Measurements from ENCODE around the gene P3H2. TPM values are rescaled to one million over a fixed set of nuclear protein-coding genes. Genes with fewer than 3 reads are reported as not detected.
A peak's percentile ranks its signal among the peaks of the same experiment; 100 is the strongest.

Gene P3H2
- total RNA-seq, 4 donors from 2014 or later: 15.6 to 41.5 (median 27.1) TPM

DNA sequence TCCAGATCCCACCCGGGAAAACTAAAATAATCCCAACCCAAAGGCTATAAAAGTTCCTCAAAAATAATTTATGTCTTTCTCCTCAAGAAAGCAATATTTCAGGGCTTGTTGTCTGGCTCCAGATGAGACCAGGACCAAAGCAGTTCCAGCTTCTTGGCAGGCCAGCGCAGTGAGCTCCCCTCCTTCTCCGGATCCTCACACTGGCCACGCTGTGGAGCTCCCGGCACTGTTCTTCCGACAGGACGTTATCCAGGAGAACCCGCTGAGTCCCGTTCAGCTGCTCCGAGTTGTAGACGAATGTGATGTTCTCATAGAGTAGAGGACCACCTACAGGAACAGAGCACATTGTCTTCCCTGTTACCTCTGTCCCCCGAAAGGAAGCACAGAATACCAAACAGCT, 146.3 kb downstream of the P3H2 start:
- no peak for DNase-seq (ENCODE audit: extremely low spot score)
- H3K4me1 ChIP-seq: peaks cover 0 to 16% (median 10%) of the 10 kb centered on the region in 4 donors
- TF ChIP-seq POLR2A (IDR thresholded peaks at IDR 0.05; ENCODE audit: low read depth) (no peak), POLR2AphosphoS5 (IDR thresholded peaks at IDR 0.05) (no peak), EP300 (IDR thresholded peaks at IDR 0.05) (no peak)
- TF ChIP-seq, protein P1, sequence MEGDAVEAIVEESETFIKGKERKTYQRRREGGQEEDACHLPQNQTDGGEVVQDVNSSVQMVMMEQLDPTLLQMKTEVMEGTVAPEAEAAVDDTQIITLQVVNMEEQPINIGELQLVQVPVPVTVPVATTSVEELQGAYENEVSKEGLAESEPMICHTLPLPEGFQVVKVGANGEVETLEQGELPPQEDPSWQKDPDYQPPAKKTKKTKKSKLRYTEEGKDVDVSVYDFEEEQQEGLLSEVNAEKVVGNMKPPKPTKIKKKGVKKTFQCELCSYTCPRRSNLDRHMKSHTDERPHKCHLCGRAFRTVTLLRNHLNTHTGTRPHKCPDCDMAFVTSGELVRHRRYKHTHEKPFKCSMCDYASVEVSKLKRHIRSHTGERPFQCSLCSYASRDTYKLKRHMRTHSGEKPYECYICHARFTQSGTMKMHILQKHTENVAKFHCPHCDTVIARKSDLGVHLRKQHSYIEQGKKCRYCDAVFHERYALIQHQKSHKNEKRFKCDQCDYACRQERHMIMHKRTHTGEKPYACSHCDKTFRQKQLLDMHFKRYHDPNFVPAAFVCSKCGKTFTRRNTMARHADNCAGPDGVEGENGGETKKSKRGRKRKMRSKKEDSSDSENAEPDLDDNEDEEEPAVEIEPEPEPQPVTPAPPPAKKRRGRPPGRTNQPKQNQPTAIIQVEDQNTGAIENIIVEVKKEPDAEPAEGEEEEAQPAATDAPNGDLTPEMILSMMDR (IDR thresholded peaks at IDR 0.05): no peak
- H3K9me3 ChIP-seq: no peaks in the 10 kb centered on the region
- 97% methylated on average over 12 of the region's 12 CpGs for WGBS
- intact Hi-C loops (cut with DNase I): no loop called here
- H3K4me3 ChIP-seq: no peak overlapping the region
- no peak overlapping the region for H3K27ac ChIP-seq (replicated peaks in 1 of 4)
- H3K36me3 ChIP-seq: peaks cover 0 to 22% (median 4%) of the 10 kb centered on the region in 4 donors
- no peaks in the 10 kb centered on the region for H3K27me3 ChIP-seq

DNA sequence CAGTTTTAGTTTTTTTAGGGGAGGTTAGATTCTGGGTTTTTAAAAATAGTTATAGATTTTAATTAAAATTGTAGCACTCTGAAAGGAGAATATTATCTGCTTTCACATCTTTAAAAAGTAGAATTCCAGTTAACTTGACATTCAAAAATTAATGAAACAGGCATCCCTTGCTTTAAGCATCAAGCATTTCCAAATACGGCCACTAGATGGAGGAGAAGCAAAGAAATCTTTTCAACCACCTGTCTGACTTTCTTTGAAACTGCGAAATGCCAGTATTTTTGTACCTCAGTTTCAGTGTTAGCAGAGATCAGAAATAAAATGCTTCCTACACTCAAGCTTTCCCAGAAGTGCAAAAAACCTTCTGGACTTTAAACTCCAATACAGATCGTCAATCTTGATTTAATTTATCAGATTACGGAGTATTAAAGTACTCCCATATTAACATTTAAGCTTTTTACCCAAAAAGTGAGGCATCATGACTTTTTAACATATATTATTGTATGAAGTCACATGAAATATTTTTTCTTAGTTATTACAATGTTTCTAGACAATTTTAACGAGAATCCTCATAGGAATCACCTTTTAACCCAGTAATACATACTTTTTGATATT, 153.3 kb downstream of the P3H2 start:
- Histone ChIP-seq H3K4me1 (peaks cover 0 to 2% (median under 1%) of the 10 kb centered on the region in 4 donors), H3K36me3 (peaks cover 0 to 27% (median 6%) of the 10 kb centered on the region in 4 donors), H3K27ac (replicated peaks in 1 of 4) (no peak overlapping the region), H3K27me3 (no peaks in the 10 kb centered on the region), H3K9me3 (no peaks in the 10 kb centered on the region), H3K4me3 (no peak overlapping the region)
- TF ChIP-seq POLR2A (IDR thresholded peaks at IDR 0.05; ENCODE audit: low read depth): no peak
- TF ChIP-seq, protein P1 (IDR thresholded peaks at IDR 0.05): peak; percentile 80 to 91 (median 84)
- WGBS: 42% methylated on average over 5 of the region's 5 CpGs
- DNase-seq (ENCODE audit: extremely low spot score): no peak
- intact Hi-C loops (cut with DNase I): loop anchor here (2.0 to 10.0 kb wide), 4 partner anchors 50 to 457 kb away; no protein-coding TSS in a partner anchor

DNA sequence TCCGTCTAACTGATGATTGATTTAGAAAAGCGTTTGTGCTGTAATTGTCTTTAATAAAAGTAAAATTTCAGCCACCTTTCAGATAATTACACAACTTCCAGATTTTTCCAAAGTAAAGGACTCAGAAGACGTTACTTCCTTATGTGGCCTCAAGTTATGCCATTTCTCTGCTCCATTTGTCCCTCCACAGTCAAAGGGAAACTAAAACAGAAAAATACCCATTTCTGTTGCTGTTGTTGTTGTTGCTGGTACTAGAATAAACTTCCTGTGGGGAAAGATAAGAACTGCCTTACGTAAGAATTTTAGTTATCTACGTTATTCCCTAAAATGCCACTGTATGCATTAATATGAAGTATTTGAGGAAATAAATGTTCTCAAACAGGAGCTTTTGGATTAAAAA, 153.9 kb downstream of the P3H2 start:
- Histone ChIP-seq H3K4me3 (no peak overlapping the region), H3K9me3 (no peaks in the 10 kb centered on the region), H3K27ac (replicated peaks in 1 of 4) (no peak overlapping the region), H3K27me3 (no peaks in the 10 kb centered on the region), H3K4me1 (peaks cover 3 to 6% (median 5%) of the 10 kb centered on the region in 4 donors), H3K36me3 (peaks cover 0 to 24% (median 5%) of the 10 kb centered on the region in 4 donors)
- intact Hi-C loops (cut with DNase I): loop anchor here (2.0 to 10.0 kb wide), 4 partner anchors 50 to 458 kb away; no protein-coding TSS in a partner anchor
- DNase-seq (ENCODE audit: extremely low spot score): no peak
- TF ChIP-seq, protein P1 (IDR thresholded peaks at IDR 0.05): no peak
- TF ChIP-seq POLR2A (IDR thresholded peaks at IDR 0.05; ENCODE audit: low read depth) (no peak), EP300 (IDR thresholded peaks at IDR 0.05) (no peak), POLR2AphosphoS5 (IDR thresholded peaks at IDR 0.05) (no peak)
- 48% methylated on average over 5 of the region's 5 CpGs for WGBS

DNA sequence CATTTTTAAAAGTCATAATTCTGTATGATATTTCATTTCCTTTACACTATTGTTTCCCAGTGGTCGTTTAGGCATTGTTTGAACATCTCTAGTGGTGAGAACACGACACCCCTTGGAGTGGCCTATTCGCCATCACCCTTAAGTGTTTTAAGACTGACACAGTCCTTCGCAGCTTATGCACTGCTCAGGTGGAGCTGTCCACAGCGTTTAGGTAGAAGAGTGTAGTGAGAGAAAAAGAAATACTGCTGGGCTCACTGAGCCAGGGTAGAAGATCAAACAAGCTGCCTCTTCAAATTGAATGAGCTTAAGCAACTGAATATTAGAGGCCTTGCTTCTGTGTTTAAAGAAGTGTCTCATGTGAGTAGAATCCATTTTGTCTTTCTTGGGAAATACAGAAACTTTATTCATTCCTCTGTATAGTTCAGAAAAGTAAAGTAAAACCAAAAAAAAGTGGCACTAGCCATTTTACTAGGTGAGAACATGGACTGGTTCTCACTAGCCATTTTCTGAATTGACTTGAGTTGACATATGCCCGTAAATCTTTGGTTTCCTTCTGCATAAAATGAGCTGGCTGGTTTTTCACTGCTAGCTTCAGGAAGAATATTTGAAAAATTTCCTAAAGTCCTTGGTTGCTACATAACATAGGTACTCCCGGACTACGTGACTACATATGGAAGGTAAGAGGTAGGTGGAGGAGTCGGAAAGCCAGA, 155.9 kb downstream of the P3H2 start:
- intact Hi-C loops (cut with DNase I): loop anchor here (5.0 to 10.0 kb wide), 3 partner anchors 53 to 460 kb away; partner anchors contain the start of gene CLDN1
- Histone ChIP-seq H3K27me3 (no peaks in the 10 kb centered on the region), H3K9me3 (no peaks in the 10 kb centered on the region), H3K36me3 (peaks cover 0 to 12% (median 4%) of the 10 kb centered on the region in 4 donors), H3K27ac (replicated peaks in 1 of 4) (no peak overlapping the region), H3K4me1 (peaks cover 5 to 12% (median 10%) of the 10 kb centered on the region in 4 donors), H3K4me3 (no peak overlapping the region)
- DNase-seq (ENCODE audit: extremely low spot score): no peak
- 83% methylated on average over 9 of the region's 9 CpGs for WGBS
- TF ChIP-seq POLR2A (IDR thresholded peaks at IDR 0.05; ENCODE audit: low read depth): no peak

DNA sequence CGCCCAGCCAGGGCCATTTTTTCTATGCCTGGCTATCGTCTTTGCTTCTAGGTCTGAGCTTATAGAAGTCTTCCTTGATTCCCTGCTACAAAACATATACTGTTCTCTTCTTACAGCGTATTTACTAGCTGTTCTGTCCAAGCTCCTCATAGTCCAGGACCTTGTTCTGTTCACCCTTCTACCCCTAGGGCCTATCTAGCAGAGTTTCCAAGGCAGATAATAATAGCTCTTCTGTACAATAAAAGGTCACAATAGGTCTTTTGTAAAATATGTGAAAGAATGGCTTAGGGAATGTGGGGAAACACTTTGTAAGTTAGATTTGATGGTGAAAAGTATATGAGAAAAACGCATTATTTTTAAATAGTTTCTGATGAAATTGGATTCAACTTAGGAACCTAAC, 158.2 kb downstream of the P3H2 start:
- Histone ChIP-seq H3K4me1 (peaks cover 5 to 12% (median 10%) of the 10 kb centered on the region in 4 donors), H3K4me3 (no peak overlapping the region), H3K27ac (replicated peaks in 1 of 4) (peak overlapping the region in 2 of 4 donors; percentile 10 to 28), H3K36me3 (peaks cover 0 to 12% (median 4%) of the 10 kb centered on the region in 4 donors), H3K9me3 (no peaks in the 10 kb centered on the region), H3K27me3 (no peaks in the 10 kb centered on the region)
- DNase-seq (ENCODE audit: extremely low spot score): no peak
- WGBS: 93% methylated on average over 4 of the region's 4 CpGs
- TF ChIP-seq, protein P1 (IDR thresholded peaks at IDR 0.05): no peak
- TF ChIP-seq EP300 (IDR thresholded peaks at IDR 0.05) (no peak), POLR2A (IDR thresholded peaks at IDR 0.05; ENCODE audit: low read depth) (no peak), POLR2AphosphoS5 (IDR thresholded peaks at IDR 0.05) (no peak)
- intact Hi-C loops (cut with DNase I): loop anchor here (5.0 to 10.0 kb wide), 2 partner anchors 360 to 462 kb away; partner anchors contain the start of gene CLDN1
